Measurements from ENCODE around the gene MOCOS. TPM values are rescaled to one million over a fixed set of nuclear protein-coding genes. Genes with fewer than 3 reads are reported as not detected.

MOCOS gene
- total RNA-seq, 1 donor from 2014 or later = 2.0 TPM

- Mint-ChIP-seq H3K4me3 (ENCODE audit: low read depth) (no peak overlapping the region), H3K9me3 (ENCODE audit: low read depth) (no peaks in the 10 kb centered on the region), H3K27ac (no peak overlapping the region), H3K27me3 (peaks cover 10% of the 10 kb centered on the region), H3K36me3 (ENCODE audit: insufficient read depth) (no peaks in the 10 kb centered on the region), H3K4me1 (ENCODE audit: low read depth) (no peaks in the 10 kb centered on the region)
- TF ChIP-seq CTCF (IDR thresholded peaks at IDR 0.05; ENCODE audit: unreplicated experiment) = no peak
- DNase-seq (ENCODE audit: low spot score, unreplicated experiment) = no peak
These were observed 121.6 kb downstream of the MOCOS start for GRCh38 chr18:36308711-36309435.

GRCh38 chr18:36309436-36310391 is 122.4 kb downstream of the MOCOS start:
- H3K9me3 Mint-ChIP-seq (ENCODE audit: low read depth) = no peaks in the 10 kb centered on the region
- no peaks in the 10 kb centered on the region for H3K36me3 Mint-ChIP-seq (ENCODE audit: insufficient read depth)
- H3K4me1 Mint-ChIP-seq (ENCODE audit: low read depth) = no peaks in the 10 kb centered on the region
- H3K27ac Mint-ChIP-seq = no peak overlapping the region
- H3K4me3 Mint-ChIP-seq (ENCODE audit: low read depth) = no peak overlapping the region
- peaks cover 7% of the 10 kb centered on the region for H3K27me3 Mint-ChIP-seq
- DNase-seq (ENCODE audit: low spot score, unreplicated experiment) = no peak
- TF ChIP-seq CTCF (IDR thresholded peaks at IDR 0.05; ENCODE audit: unreplicated experiment) = no peak

- no peaks in the 10 kb centered on the region for H3K27me3 Mint-ChIP-seq
- no peak for TF ChIP-seq CTCF (IDR thresholded peaks at IDR 0.05; ENCODE audit: unreplicated experiment)
- H3K36me3 Mint-ChIP-seq (ENCODE audit: insufficient read depth) = no peaks in the 10 kb centered on the region
- no peaks in the 10 kb centered on the region for H3K9me3 Mint-ChIP-seq (ENCODE audit: low read depth)
- no peaks in the 10 kb centered on the region for H3K4me1 Mint-ChIP-seq (ENCODE audit: low read depth)
- H3K4me3 Mint-ChIP-seq (ENCODE audit: low read depth) = no peak overlapping the region
- H3K27ac Mint-ChIP-seq = no peak overlapping the region
- DNase-seq (ENCODE audit: low spot score, unreplicated experiment) = no peak
These were observed 123.8 kb downstream of the MOCOS start for GRCh38 chr18:36311026-36311570.

DNA sequence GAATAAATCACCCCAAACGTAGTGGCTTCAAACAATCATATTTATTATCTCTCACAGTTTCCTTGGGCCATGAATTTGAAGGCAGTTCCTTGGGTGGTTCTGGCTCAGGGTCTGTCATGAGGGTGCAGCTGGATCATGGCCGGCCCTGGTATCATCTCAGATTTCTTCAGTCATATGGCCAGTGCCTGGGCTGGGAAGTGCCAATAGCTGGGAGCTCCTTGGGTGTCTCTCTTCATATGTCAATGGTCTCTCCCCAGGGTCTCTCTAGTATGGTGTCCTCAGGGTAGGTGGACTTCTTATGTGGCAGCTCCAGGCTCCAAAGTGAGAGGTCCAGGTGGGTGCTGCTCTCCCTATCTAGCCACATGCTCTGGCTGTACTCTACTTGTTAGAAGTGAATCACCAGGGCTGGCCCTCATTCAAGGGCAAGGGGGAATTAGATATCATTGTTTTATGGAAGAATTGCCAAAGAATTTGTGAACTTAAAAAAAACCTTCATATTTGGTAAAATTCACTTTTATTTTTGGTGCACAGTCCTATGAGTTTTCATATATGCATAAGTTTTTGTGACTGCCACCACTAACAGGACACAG is 125.6 kb downstream of the MOCOS start:
- Mint-ChIP-seq H3K27ac (no peak overlapping the region), H3K36me3 (ENCODE audit: insufficient read depth) (no peaks in the 10 kb centered on the region), H3K4me3 (ENCODE audit: low read depth) (no peak overlapping the region), H3K27me3 (no peaks in the 10 kb centered on the region), H3K4me1 (ENCODE audit: low read depth) (no peaks in the 10 kb centered on the region), H3K9me3 (ENCODE audit: low read depth) (peaks cover 5% of the 10 kb centered on the region)
- DNase-seq (ENCODE audit: low spot score, unreplicated experiment) = no peak
- no peak for TF ChIP-seq CTCF (IDR thresholded peaks at IDR 0.05; ENCODE audit: unreplicated experiment)

DNA sequence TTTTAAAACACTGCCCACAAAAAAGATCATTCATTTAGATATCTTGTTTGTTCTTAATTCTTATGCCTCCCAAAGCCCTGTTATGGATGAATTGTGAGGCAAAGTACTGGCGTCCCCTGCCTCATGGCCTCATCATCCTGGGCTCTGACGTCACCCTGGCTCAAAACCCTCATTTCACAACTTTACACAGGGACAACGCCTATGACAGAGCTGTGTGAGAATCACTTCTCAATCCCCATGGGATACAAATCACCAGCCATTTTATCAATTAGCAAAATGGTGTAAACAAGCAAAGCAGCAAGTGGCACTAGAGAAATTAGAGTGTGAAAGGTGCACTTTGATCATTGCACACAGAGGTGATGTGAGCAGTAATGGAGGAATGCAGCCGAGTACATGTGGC is 126.8 kb downstream of the MOCOS start:
- Mint-ChIP-seq H3K4me1 (ENCODE audit: low read depth) (no peaks in the 10 kb centered on the region), H3K27ac (no peak overlapping the region), H3K4me3 (ENCODE audit: low read depth) (no peak overlapping the region), H3K27me3 (no peaks in the 10 kb centered on the region), H3K36me3 (ENCODE audit: insufficient read depth) (peaks cover 3% of the 10 kb centered on the region), H3K9me3 (ENCODE audit: low read depth) (peaks cover 12% of the 10 kb centered on the region)
- no peak for TF ChIP-seq CTCF (IDR thresholded peaks at IDR 0.05; ENCODE audit: unreplicated experiment)
- DNase-seq (ENCODE audit: low spot score, unreplicated experiment) = no peak
